ENCODE results near the gene GRID1. TPM values are rescaled to one million over a fixed set of nuclear protein-coding genes. Genes with fewer than 3 reads are reported as not detected.

GRID1 gene
- total RNA-seq, 1 experiment from 2014 or later: not detected

GRCh38 chr10:86234541-86235270, 131.9 kb downstream of the GRID1 start:
- CTCF ChIA-PET: no interaction called here
- no TSS peak for BruUV-seq (replicated peaks)
- POLR2A ChIA-PET (ENCODE audit: unreplicated experiment): no interaction called here
- no peaks in the 10 kb centered on the region for H4K20me1 ChIP-seq (ENCODE audit: insufficient read depth)
- no peak overlapping the region for H3K27ac ChIP-seq
- no peak for DNase-seq
- no peaks in the 10 kb centered on the region for H3K79me2 ChIP-seq (ENCODE audit: low read depth)
- H3K9me2 ChIP-seq (ENCODE audit: insufficient read depth): no peaks in the 10 kb centered on the region
- no peak for TF ChIP-seq EZH2 (IDR thresholded peaks at IDR 0.05; ENCODE audit: low read depth)
- TF ChIP-seq, protein P1, sequence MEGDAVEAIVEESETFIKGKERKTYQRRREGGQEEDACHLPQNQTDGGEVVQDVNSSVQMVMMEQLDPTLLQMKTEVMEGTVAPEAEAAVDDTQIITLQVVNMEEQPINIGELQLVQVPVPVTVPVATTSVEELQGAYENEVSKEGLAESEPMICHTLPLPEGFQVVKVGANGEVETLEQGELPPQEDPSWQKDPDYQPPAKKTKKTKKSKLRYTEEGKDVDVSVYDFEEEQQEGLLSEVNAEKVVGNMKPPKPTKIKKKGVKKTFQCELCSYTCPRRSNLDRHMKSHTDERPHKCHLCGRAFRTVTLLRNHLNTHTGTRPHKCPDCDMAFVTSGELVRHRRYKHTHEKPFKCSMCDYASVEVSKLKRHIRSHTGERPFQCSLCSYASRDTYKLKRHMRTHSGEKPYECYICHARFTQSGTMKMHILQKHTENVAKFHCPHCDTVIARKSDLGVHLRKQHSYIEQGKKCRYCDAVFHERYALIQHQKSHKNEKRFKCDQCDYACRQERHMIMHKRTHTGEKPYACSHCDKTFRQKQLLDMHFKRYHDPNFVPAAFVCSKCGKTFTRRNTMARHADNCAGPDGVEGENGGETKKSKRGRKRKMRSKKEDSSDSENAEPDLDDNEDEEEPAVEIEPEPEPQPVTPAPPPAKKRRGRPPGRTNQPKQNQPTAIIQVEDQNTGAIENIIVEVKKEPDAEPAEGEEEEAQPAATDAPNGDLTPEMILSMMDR (conservative IDR thresholded peaks at IDR 0.05): no peak
- H3F3A ChIP-seq (ENCODE audit: insufficient read depth, low read depth): no peaks in the 10 kb centered on the region
- H3K4me2 ChIP-seq: no peak overlapping the region
- H3K36me3 ChIP-seq (ENCODE audit: low read depth): no peaks in the 10 kb centered on the region
- H3K4me3 ChIP-seq: no peak overlapping the region
- no peaks in the 10 kb centered on the region for H3K9me3 ChIP-seq (ENCODE audit: insufficient read depth, low read depth)
- intact Hi-C loops (cut with micrococcal nuclease; ENCODE audit: unreplicated experiment): no loop called here
- H2AFZ ChIP-seq: no peak overlapping the region
- H3K27me3 ChIP-seq (ENCODE audit: insufficient read depth, low read depth): peaks cover 7% of the 10 kb centered on the region
- H3K4me1 ChIP-seq (replicated peaks; ENCODE audit: insufficient read depth): no peaks in the 10 kb centered on the region

- no peaks in the 10 kb centered on the region for H3F3A ChIP-seq (ENCODE audit: insufficient read depth, low read depth)
- no TSS peak for BruUV-seq (replicated peaks)
- H3K9me2 ChIP-seq (ENCODE audit: insufficient read depth): no peaks in the 10 kb centered on the region
- H3K27ac ChIP-seq: no peak overlapping the region
- H3K9me3 ChIP-seq (ENCODE audit: insufficient read depth, low read depth): no peaks in the 10 kb centered on the region
- H3K4me1 ChIP-seq (replicated peaks; ENCODE audit: insufficient read depth): no peaks in the 10 kb centered on the region
- intact Hi-C loops (cut with micrococcal nuclease; ENCODE audit: unreplicated experiment): no loop called here
- peaks cover 7% of the 10 kb centered on the region for H3K27me3 ChIP-seq (ENCODE audit: insufficient read depth, low read depth)
- no peak overlapping the region for H2AFZ ChIP-seq
- ChIA-PET POLR2A (ENCODE audit: unreplicated experiment) (no interaction called here), CTCF (no interaction called here)
- no peak for TF ChIP-seq EZH2 (IDR thresholded peaks at IDR 0.05; ENCODE audit: low read depth)
- TF ChIP-seq, protein P1 (conservative IDR thresholded peaks at IDR 0.05): no peak
- H3K4me3 ChIP-seq: no peak overlapping the region
- no peaks in the 10 kb centered on the region for H3K79me2 ChIP-seq (ENCODE audit: low read depth)
- no peaks in the 10 kb centered on the region for H4K20me1 ChIP-seq (ENCODE audit: insufficient read depth)
- no peak for DNase-seq
- no peak overlapping the region for H3K4me2 ChIP-seq
- H3K36me3 ChIP-seq (ENCODE audit: low read depth): no peaks in the 10 kb centered on the region
These were observed 132.5 kb downstream of the GRID1 start for GRCh38 chr10:86234107-86234506.

- no peaks in the 10 kb centered on the region for H3K9me3 ChIP-seq (ENCODE audit: insufficient read depth, low read depth)
- no TSS peak for BruUV-seq (replicated peaks)
- H3K27me3 ChIP-seq (ENCODE audit: insufficient read depth, low read depth): peaks cover 7% of the 10 kb centered on the region
- H4K20me1 ChIP-seq (ENCODE audit: insufficient read depth): no peaks in the 10 kb centered on the region
- TF ChIP-seq EZH2 (IDR thresholded peaks at IDR 0.05; ENCODE audit: low read depth): no peak
- TF ChIP-seq, protein P1 (conservative IDR thresholded peaks at IDR 0.05): no peak
- no peak overlapping the region for H3K27ac ChIP-seq
- H3F3A ChIP-seq (ENCODE audit: insufficient read depth, low read depth): no peaks in the 10 kb centered on the region
- no peaks in the 10 kb centered on the region for H3K79me2 ChIP-seq (ENCODE audit: low read depth)
- ChIA-PET CTCF (no interaction called here), POLR2A (ENCODE audit: unreplicated experiment) (no interaction called here)
- no peaks in the 10 kb centered on the region for H3K4me1 ChIP-seq (replicated peaks; ENCODE audit: insufficient read depth)
- no peaks in the 10 kb centered on the region for H3K36me3 ChIP-seq (ENCODE audit: low read depth)
- intact Hi-C loops (cut with micrococcal nuclease; ENCODE audit: unreplicated experiment): no loop called here
- no peak overlapping the region for H3K4me3 ChIP-seq
- no peak overlapping the region for H2AFZ ChIP-seq
- no peak for DNase-seq
- no peak overlapping the region for H3K4me2 ChIP-seq
- H3K9me2 ChIP-seq (ENCODE audit: insufficient read depth): no peaks in the 10 kb centered on the region
These were observed 133.5 kb downstream of the GRID1 start for GRCh38 chr10:86233131-86233530.
